GM21381 (cell line): ENCODE measurements around the gene FHOD3.
"Not testable (repeated sequence)": the region's sequence is repeated elsewhere in the genome, so short reads cannot be mapped to it uniquely, and the experiment has no call there.

Experiments used
- ATAC-seq: cut with Tn5 transposase; IDR thresholded peaks from one replicate; pipeline ENCODE4 v1.9.1; 2021; ENCODE audit warnings: mild to moderate bottlenecking, moderate library complexity; ENCODE audit not compliant: unreplicated experiment

FHOD3 gene

GRCh38 chr18:36761186-36761698, 463.7 kb downstream of the FHOD3 start:
- ATAC-seq = no peak

DNA sequence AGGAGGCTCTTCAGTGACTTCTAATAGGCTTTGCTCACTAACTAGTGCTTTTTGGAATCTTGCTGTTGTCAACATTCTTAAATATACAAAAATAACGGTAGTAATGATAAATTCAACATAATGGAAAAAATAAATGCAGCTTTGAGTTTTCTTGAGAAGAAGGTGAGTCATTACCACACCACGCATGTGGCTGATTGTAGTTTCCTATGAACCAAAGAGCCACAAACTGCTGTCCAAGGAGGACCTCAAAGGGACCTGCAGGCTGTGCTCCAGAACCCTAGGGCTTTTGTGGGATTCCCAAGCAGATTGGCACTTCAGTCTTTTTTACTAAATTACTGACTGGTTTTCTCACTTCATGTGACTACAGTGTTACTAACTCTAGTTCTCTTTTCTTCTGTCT, 464.6 kb downstream of the FHOD3 start:
- ATAC-seq = no peak

DNA sequence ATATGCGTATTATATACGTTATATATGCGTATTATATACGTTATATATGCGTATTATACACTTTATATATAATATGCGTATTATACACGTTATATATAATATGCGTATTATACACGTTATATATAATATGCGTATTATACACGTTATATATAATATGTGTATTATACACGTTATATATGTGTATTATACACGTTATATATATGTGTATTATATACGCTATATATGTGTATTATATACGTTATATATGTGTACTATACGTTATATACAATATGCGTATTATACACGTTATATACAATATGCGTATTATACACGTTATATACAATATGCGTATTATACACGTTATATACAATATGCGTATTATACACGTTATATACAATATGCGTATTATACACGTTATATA, 465.5 kb downstream of the FHOD3 start:
- not testable (repeated sequence) for ATAC-seq

- no peak for ATAC-seq
Observed at GRCh38 chr18:36766836-36767235, 469.3 kb downstream of the FHOD3 start.

DNA sequence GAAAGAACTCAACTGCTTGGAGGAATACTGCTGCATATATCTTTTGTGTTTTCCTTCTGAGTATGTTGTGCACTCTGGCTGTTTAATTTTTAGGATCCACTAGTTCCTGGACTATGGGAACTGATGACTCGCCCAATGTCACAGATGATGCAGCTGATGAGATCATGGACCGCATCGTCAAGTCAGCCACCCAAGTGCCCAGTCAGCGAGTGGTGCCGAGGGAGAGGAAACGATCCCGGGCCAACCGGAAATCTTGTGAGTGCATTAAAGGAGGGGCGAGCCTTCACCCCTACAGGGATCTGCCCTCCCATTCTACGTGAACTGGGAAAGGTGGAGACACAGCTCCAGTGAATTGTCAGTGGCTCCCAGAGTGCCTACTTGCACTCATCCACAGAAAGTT, 471.7 kb downstream of the FHOD3 start:
- no peak for ATAC-seq

GRCh38 chr18:36769611-36770314, 472.2 kb downstream of the FHOD3 start:
- ATAC-seq = no peak

DNA sequence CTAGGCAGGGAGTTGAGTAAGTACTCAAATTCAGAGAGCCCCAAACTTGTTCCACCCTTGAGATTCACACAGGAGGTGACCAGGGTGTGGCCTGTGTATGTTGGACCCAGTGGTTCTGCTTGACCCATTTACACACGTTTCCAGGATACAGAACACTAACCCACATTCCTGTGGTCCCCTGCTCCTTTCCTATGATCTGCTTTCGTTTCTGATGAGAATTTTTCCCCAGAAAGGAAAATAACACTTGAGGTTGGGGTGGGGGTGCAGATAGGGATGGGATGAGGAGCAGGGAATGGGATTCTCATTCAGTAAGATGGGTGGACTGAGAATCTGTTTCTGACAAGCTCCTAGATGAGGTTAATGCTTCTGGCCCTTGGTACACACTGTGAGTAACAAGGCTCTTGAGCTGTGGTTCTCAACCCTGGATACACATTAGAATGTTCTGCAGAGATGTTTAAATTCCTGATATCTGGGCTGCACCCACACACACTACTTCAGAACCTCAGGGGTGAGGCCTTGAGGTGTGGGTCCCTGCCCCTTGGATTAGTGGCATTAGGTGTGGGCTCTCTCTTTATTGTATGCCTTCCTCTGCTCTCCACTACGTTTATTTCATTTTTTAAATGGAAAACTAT, 472.9 kb downstream of the FHOD3 start:
- no peak for ATAC-seq

DNA sequence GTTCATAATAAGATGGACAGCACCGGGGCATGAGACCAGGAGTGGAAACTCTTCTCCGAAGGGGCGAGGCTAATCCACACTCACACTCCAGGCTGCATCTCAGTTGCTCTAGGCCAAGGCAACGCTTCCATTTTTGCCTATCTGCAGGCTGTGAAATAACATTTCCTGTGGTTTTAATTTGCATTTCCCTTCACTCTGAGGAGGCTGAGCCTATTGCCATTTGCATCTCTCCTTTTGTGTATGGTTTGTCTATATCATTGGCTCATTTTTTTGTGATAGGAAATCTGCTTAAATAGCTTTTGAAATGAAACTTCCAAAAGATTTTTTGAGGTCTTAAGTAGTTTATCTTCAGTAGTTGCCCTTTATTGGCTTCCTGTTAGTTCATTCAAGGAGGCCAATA, 473.7 kb downstream of the FHOD3 start:
- ATAC-seq = peak; percentile 51

DNA sequence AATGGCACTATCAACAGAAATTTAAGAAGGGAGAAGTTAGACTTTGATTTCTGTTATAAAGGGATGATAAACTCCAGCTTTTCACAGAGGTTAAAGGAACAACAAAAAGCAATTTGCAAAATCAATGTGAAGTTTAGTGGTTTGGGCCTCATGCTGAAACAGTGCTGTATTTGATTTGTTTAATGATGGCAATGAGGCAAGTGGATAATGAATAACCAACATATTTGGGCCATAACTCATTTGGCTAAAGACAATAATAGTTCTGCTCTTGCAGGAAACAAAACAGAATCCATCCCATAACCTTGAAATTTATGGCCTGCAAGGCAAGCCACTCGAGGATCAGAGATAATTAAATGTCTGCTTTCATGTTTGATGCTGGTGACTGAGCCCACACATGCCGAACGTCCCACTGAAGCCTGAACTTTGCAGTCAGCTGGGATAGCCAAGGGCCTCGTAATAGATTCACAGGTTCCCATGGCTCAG, 474.8 kb downstream of the FHOD3 start:
- no peak for ATAC-seq

DNA sequence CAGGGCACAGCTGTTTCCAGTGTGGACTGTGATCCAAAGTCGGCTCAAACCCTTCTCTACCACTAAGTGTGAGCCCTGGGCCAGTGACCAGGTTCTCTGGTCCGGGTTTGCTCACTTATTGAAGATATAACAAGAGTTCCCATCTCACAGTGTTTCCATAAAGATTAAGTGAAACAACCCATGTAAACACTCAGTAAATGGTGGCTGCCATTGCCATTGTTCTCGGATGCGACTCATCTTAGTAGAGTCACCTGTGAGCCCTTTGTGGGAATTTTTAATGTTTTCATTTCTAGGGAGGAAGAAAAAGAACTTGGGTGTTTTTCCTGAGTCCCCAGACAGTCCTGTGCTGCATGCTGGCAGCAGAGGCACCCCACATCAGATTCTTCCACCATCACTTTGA, 477.9 kb downstream of the FHOD3 start:
- no peak for ATAC-seq

GRCh38 chr18:36776650-36777049, 479.1 kb downstream of the FHOD3 start:
- no peak for ATAC-seq

DNA sequence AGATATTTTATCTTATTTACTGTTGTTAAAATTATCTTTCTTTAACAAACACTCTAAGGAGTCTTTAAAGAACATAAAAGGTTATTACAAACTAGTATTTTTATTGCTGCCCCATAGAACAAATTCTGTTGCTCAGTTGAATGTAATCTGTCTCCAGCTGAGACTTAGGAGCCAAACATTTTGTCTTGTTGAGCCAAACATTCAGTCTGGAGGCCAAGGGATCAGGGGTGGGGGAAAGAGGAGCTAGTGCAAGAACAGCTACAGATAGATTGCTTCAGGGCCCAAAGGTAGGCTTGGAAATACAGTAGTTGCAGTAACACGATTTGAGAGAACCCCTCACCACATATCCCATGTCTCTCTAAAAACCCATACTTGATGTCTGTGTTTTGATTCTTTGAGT, 480.1 kb downstream of the FHOD3 start:
- no peak for ATAC-seq

- no peak for ATAC-seq
Observed at GRCh38 chr18:36780748-36781147, 483.2 kb downstream of the FHOD3 start.

GRCh38 chr18:36782710-36783109, 485.2 kb downstream of the FHOD3 start:
- ATAC-seq = no peak

GRCh38 chr18:36783792-36784191, 486.3 kb downstream of the FHOD3 start:
- no peak for ATAC-seq

- no peak for ATAC-seq
Observed at GRCh38 chr18:36786686-36787085, 489.2 kb downstream of the FHOD3 start.

- no peak for ATAC-seq
Observed at GRCh38 chr18:36792634-36793283, 495.2 kb downstream of the FHOD3 start.

- no peak for ATAC-seq
Observed at GRCh38 chr18:36798738-36799473, 501.4 kb downstream of the FHOD3 start.

DNA sequence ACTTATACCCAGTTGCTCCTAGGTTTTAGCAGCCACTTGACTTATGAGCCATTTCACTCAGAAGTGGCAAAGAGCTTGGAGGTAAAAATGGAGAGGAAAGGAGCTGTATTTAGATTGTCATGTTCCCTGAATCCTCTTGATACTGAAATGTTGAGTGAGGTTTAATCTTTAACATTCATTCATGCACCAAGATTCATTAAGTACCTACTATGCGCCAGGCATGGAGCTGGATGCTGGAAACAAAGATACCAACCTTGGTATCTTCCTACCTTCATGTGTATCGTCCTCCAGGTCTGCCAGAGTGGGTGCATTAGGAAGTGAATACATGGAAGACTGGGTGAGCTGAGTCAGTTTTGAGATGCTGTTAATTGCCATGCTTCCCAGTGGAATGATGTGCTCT, 507.6 kb downstream of the FHOD3 start:
- no peak for ATAC-seq

DNA sequence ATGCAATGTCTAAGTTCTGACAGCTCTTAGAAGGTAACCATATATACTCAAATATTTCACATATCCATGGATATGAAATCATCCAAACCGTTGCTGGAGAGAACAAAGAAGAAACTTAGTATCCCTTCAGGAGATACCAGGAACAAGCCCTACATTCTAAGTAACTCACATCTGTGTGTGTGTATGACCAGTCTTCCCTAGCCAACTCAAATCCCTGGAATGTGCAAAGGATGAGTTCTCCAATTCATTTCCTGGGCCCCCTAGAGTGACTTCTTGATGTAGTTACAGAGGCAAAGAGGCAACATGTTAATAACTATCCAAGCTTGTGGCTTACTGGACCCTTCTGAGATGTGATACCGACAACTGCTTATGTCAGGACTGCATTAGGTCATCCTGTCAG, 511.2 kb downstream of the FHOD3 start:
- no peak for ATAC-seq
